ENCODE data around the gene EED. TPM values are rescaled to one million over a fixed set of nuclear protein-coding genes. Genes with fewer than 3 reads are reported as not detected.

Gene EED
- polyA plus RNA-seq, 1 donor (not counting 4 experiments of a cell fraction or from before 2014, with no cell fraction given): 28.5 TPM

- H3K36me3 ChIP-seq (ENCODE audit: control insufficient read depth in 2 of 2, extremely low read depth in 1 of 2, insufficient read depth in 2 of 2, low read length in 2 of 2): no peaks in the 10 kb centered on the region
- no peaks in the 10 kb centered on the region for H3K9me3 ChIP-seq (ENCODE audit: control insufficient read depth, low read depth, low read length)
- no peak for FAIRE-seq
- H3K4me1 ChIP-seq (ENCODE audit: control insufficient read depth, extremely low read depth, insufficient read depth, low read length): peaks cover 3% of the 10 kb centered on the region
- no peak overlapping the region for H3K27ac ChIP-seq (ENCODE audit: control insufficient read depth, insufficient read depth, low read length)
- no peaks in the 10 kb centered on the region for H4K20me1 ChIP-seq (ENCODE audit: control insufficient read depth, extremely low read depth, insufficient read depth, low read length)
- no peak overlapping the region for H3K4me3 ChIP-seq (ENCODE audit: control insufficient read depth in 2 of 3, extremely low read depth in 1 of 3, insufficient read depth in 2 of 3, low read depth in 1 of 3, low read length in 3 of 3)
- DNase-seq (ENCODE audit: low read depth, low spot score): no peak
- no peaks in the 10 kb centered on the region for H3K9me1 ChIP-seq (ENCODE audit: control insufficient read depth, extremely low read depth, insufficient read depth, low read length)
- no peaks in the 10 kb centered on the region for H3K27me3 ChIP-seq (ENCODE audit: control insufficient read depth, extremely low read depth, insufficient read depth, low read length)
- TF ChIP-seq EZH2 (IDR thresholded peaks at IDR 0.05; ENCODE audit: low read length) (no peak), CTCF (optimal IDR thresholded peaks at IDR 0.05 in 1 of 3, IDR thresholded peaks at IDR 0.05 in 1 of 3, conservative IDR thresholded peaks at IDR 0.05 in 1 of 3; ENCODE audit: extremely low read depth in 1 of 3, insufficient read depth in 2 of 3, low read length in 3 of 3) (no peak)
- dilution Hi-C loops (cut with MboI; ENCODE audit: extremely low pct_ligation_motif_present, low sequenced_read_pairs): loop anchor here (25.0 kb wide), 1 partner anchor 168 kb away; no protein-coding TSS in a partner anchor
- H3K79me2 ChIP-seq (ENCODE audit: control insufficient read depth, insufficient read depth, low read length): no peaks in the 10 kb centered on the region
- H3K9ac ChIP-seq (ENCODE audit: control insufficient read depth, extremely low read depth, insufficient read depth, low read length): no peak overlapping the region
- no peak overlapping the region for H2AFZ ChIP-seq (ENCODE audit: control insufficient read depth, low read length)
- H3K4me2 ChIP-seq (ENCODE audit: control insufficient read depth, extremely low read depth, insufficient read depth, low read depth, low read length): no peak overlapping the region
These were observed 38.9 kb upstream of the EED start for GRCh38 chr11:86205421-86206336.

GRCh38 chr11:86206337-86206695, 38.2 kb upstream of the EED start:
- dilution Hi-C loops (cut with MboI; ENCODE audit: extremely low pct_ligation_motif_present, low sequenced_read_pairs): loop anchor here (25.0 kb wide), 1 partner anchor 169 kb away; no protein-coding TSS in a partner anchor
- Histone ChIP-seq H3K36me3 (ENCODE audit: control insufficient read depth in 2 of 2, extremely low read depth in 1 of 2, insufficient read depth in 2 of 2, low read length in 2 of 2) (no peaks in the 10 kb centered on the region), H3K4me1 (ENCODE audit: control insufficient read depth, extremely low read depth, insufficient read depth, low read length) (peaks cover 3% of the 10 kb centered on the region), H3K27ac (ENCODE audit: control insufficient read depth, insufficient read depth, low read length) (no peak overlapping the region), H3K4me2 (ENCODE audit: control insufficient read depth, extremely low read depth, insufficient read depth, low read depth, low read length) (no peak overlapping the region), H2AFZ (ENCODE audit: control insufficient read depth, low read length) (no peak overlapping the region), H3K4me3 (ENCODE audit: control insufficient read depth in 2 of 3, extremely low read depth in 1 of 3, insufficient read depth in 2 of 3, low read depth in 1 of 3, low read length in 3 of 3) (no peak overlapping the region), H3K9me3 (ENCODE audit: control insufficient read depth, low read depth, low read length) (no peaks in the 10 kb centered on the region), H4K20me1 (ENCODE audit: control insufficient read depth, extremely low read depth, insufficient read depth, low read length) (no peaks in the 10 kb centered on the region), H3K27me3 (ENCODE audit: control insufficient read depth, extremely low read depth, insufficient read depth, low read length) (no peaks in the 10 kb centered on the region), H3K9me1 (ENCODE audit: control insufficient read depth, extremely low read depth, insufficient read depth, low read length) (no peaks in the 10 kb centered on the region), H3K79me2 (ENCODE audit: control insufficient read depth, insufficient read depth, low read length) (no peaks in the 10 kb centered on the region), H3K9ac (ENCODE audit: control insufficient read depth, extremely low read depth, insufficient read depth, low read length) (no peak overlapping the region)
- DNase-seq (ENCODE audit: low read depth, low spot score) (no peak), FAIRE-seq (no peak)
- no peak for TF ChIP-seq EZH2 (IDR thresholded peaks at IDR 0.05; ENCODE audit: low read length)
